Tibial artery (tissue), 4 donors: ENCODE data around the gene SYNJ2BP.

Experiments used
- DNase-seq, 2 donors: peaks; one replicate each; pipeline ENCODE4 v3.0.0-alpha.2; 2019
- H3K27ac ChIP-seq, 2 donors: fragments of 200-600 bp; sonication (generic) in 1 of 2; 1 replicate in 1 of 2; 2 replicates in 1 of 2; pipeline ENCODE4 v1.5.1; 2018 to 2019; ENCODE audit warnings: mild to moderate bottlenecking in 1 of 2
- H3K27me3 ChIP-seq, 2 donors: fragments of 200-600 bp; sonication (generic) in 1 of 2; one replicate each; pipeline versions ENCODE4 v1.5.1 to v1.6.0; 2016 to 2019
- H3K36me3 ChIP-seq, 3 donors: fragments of 200-600 bp; sonication (generic) in 2 of 3; one replicate each; pipeline ENCODE4 v1.5.1; 2016 to 2019; ENCODE audit warnings: mild to moderate bottlenecking in 2 of 3
- H3K4me1 ChIP-seq, 4 donors: fragments of 200-600 bp; sonication (generic) in 2 of 4; 1 replicate in 3 of 4; 2 replicates in 1 of 4; pipeline ENCODE4 v1.5.1; 2016 to 2019
- H3K4me3 ChIP-seq, 2 donors: fragments of 200-600 bp; sonication (generic) in 1 of 2; 1 replicate in 1 of 2; 2 replicates in 1 of 2; pipeline ENCODE4 v1.5.1; 2018 to 2019; ENCODE audit warnings: mild to moderate bottlenecking in 2 of 2
- H3K9me3 ChIP-seq, 3 donors: fragments of 200-600 bp; sonication (generic) in 1 of 3; one replicate each; pipeline ENCODE4 v1.5.1; 2016 to 2019
- CTCF ChIP-seq, 2 experiments: fragments of 200-600 bp in 1 of 2; fragments of 450-650 bp in 1 of 2; IDR thresholded peaks; one replicate each; pipeline ENCODE4 v1.5.1; 2017 to 2019; ENCODE audit warnings: antibody characterized with exemption in 2 of 2, mild to moderate bottlenecking in 1 of 2, moderate library complexity in 1 of 2
- intact Hi-C: fragments of 100-400 bp; cut with DNase I; formaldehyde crosslinking; loops from one replicate; pipeline ENCODE4 v1.15.0; 2023; ENCODE audit warnings: low total_unique reads

SYNJ2BP gene, protein sequence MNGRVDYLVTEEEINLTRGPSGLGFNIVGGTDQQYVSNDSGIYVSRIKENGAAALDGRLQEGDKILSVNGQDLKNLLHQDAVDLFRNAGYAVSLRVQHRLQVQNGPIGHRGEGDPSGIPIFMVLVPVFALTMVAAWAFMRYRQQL

GRCh38 chr14:70416725-70417349 lies at the start of gene SYNJ2BP:
Gene SYNJ2BP (minus strand): TSS chr14:70417090. CDS start chr14:70416963, 127 bp downstream.
- peaks cover 0 to 16% (median 7%) of the 10 kb centered on the region in 4 donors for H3K4me1 ChIP-seq
- H3K36me3 ChIP-seq = peaks cover 0 to 4% (median 3%) of the 10 kb centered on the region in 3 donors
- no peaks in the 10 kb centered on the region for H3K27me3 ChIP-seq
- DNase-seq = peak; percentile 49 to 79
- H3K4me3 ChIP-seq = peak within 1 kb of the TSS; percentile 79 to 86
- no peaks in the 10 kb centered on the region for H3K9me3 ChIP-seq
- H3K27ac ChIP-seq = peak within 1 kb of the TSS; percentile 70 to 78
- TF ChIP-seq CTCF (IDR thresholded peaks at IDR 0.05) = no peak
- intact Hi-C loops = no loop called here

DNA sequence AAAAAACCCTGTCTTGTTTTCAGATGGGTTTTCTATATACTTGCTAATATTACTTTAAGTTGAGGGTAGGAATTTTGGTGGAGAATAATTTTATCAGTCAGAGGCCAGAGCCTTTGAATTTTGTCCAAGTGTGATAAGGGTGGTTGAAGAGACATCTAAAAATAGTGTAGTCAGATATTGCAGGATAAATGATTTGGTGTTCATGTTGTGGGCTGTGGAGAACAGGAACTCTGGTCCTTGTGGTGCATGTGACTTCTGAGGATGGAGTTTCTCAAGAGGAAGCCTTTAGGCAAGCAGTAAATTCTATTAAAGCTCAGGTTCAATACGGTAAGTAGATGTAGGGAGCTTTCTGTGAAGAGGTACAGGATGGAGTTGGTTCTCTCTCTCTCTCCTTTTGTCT lies 37.8 kb upstream of the SYNJ2BP start:
- Histone ChIP-seq H3K27me3 (no peaks in the 10 kb centered on the region), H3K4me1 (no peaks in the 10 kb centered on the region), H3K36me3 (no peaks in the 10 kb centered on the region), H3K9me3 (no peaks in the 10 kb centered on the region), H3K4me3 (no peak overlapping the region), H3K27ac (no peak overlapping the region)
- DNase-seq = no peak
- no peak for TF ChIP-seq CTCF (IDR thresholded peaks at IDR 0.05)
- intact Hi-C loops = no loop called here

GRCh38 chr14:70451874-70452273 lies 35.0 kb upstream of the SYNJ2BP start, which contains the start of gene ADAM21:
Gene ADAM21 (plus strand): TSS chr14:70452174. CDS start chr14:70457500, 5,326 bp downstream.
- Histone ChIP-seq H3K27me3 (no peaks in the 10 kb centered on the region), H3K4me1 (no peaks in the 10 kb centered on the region), H3K36me3 (no peaks in the 10 kb centered on the region), H3K27ac (no peak within 1 kb of the TSS), H3K4me3 (no peak within 1 kb of the TSS), H3K9me3 (no peaks in the 10 kb centered on the region)
- no peak for TF ChIP-seq CTCF (IDR thresholded peaks at IDR 0.05)
- no peak for DNase-seq
- intact Hi-C loops = no loop called here

- no peak overlapping the region for H3K4me3 ChIP-seq
- intact Hi-C loops = no loop called here
- TF ChIP-seq CTCF (IDR thresholded peaks at IDR 0.05) = no peak
- no peak overlapping the region for H3K27ac ChIP-seq
- no peaks in the 10 kb centered on the region for H3K4me1 ChIP-seq
- no peaks in the 10 kb centered on the region for H3K27me3 ChIP-seq
- H3K36me3 ChIP-seq = peaks cover 0 to 21% (median 9%) of the 10 kb centered on the region in 3 donors
- no peak for DNase-seq
- peaks cover 0 to 8% (median 4%) of the 10 kb centered on the region in 3 donors for H3K9me3 ChIP-seq
These were observed 31.9 kb upstream of the SYNJ2BP start for GRCh38 chr14:70448633-70449340.

DNA sequence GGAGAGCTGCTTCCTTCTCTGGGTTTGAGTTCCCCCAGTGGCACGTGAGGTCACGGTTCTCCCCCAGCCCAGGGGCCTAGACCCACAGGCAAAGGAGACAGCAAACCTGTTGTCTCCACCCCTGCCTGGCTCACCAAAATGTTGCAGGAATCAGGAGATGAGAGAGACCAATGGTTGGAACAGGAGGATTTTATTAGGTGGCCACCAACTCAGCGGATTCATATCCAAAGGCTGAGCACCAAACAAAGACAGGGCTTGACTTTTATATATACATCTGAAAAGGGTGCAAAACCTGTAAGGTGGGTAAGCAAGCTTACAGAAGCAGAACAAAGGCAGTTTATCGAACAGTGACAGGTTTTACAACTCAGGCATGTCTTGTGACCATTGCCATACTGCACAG lies 25.9 kb upstream of the SYNJ2BP start:
- peaks cover 8 to 37% (median 26%) of the 10 kb centered on the region in 3 donors for H3K36me3 ChIP-seq
- no peaks in the 10 kb centered on the region for H3K27me3 ChIP-seq
- TF ChIP-seq CTCF (IDR thresholded peaks at IDR 0.05) = no peak
- H3K27ac ChIP-seq = no peak overlapping the region
- no peaks in the 10 kb centered on the region for H3K4me1 ChIP-seq
- intact Hi-C loops = no loop called here
- H3K9me3 ChIP-seq = peaks cover 0 to 31% (median 23%) of the 10 kb centered on the region in 3 donors
- no peak overlapping the region for H3K4me3 ChIP-seq
- DNase-seq = no peak
